HEK293 (cell line): ENCODE measurements around the gene ACSBG1.

Experiments
- CTCF ChIA-PET: fragments of 350-600 bp; formaldehyde crosslinking; extraction: SDS; loops from one replicate; lab custom pipeline; 2021; ENCODE audit warnings: antibody characterized with exemption; lab: Yijun Ruan, JAX
- POLR2A ChIA-PET: fragments of 300-600 bp; formaldehyde crosslinking; extraction: SDS; loops from one replicate; lab custom pipeline; 2020; ENCODE audit warnings: antibody characterized with exemption, inconsistent platforms; lab: Yijun Ruan, JAX
- H3K27ac ChIP-seq: fragments of 200-500 bp; sonication (Bioruptor generic); 2 replicates; pipeline ENCODE4 v1.5.1; 2014; ENCODE audit warnings: low read depth, low read length, control low read depth, inconsistent platforms; ENCODE audit errors: extremely low read depth
- H3K36me3 ChIP-seq, 2 experiments: fragments of 200-500 bp in 1 of 2; sonication (Bioruptor generic) in 1 of 2; 1 replicate in 1 of 2; 2 replicates in 1 of 2; pipeline ENCODE4 v1.5.1; 2014 to 2017; ENCODE audit warnings: inconsistent platforms in 2 of 2, low read length in 2 of 2; ENCODE audit not compliant: control insufficient read depth in 2 of 2, insufficient read depth in 1 of 2
- H3K4me1 ChIP-seq: fragments of 200-500 bp; sonication (Bioruptor generic); 2 replicates; pipeline ENCODE4 v1.5.1; 2014; ENCODE audit warnings: mild to moderate bottlenecking, low read length, inconsistent platforms; ENCODE audit not compliant: control insufficient read depth, insufficient read depth
- H3K4me3 ChIP-seq: 2 replicates; pipeline ENCODE4 v1.5.1; 2011; ENCODE audit warnings: low read depth, mild to moderate bottlenecking, control low read depth, low read length, moderate library complexity
- H3K9me3 ChIP-seq: fragments of 200-500 bp; sonication (Bioruptor generic); 2 replicates; pipeline ENCODE4 v1.5.1; 2014; ENCODE audit warnings: low read depth, low read length, inconsistent platforms; ENCODE audit not compliant: control insufficient read depth, insufficient read depth
- GLIS2 ChIP-seq: fragments of 450-650 bp; formaldehyde crosslinking; IDR thresholded peaks from 2 replicates; pipeline ENCODE4 v1.5.1; 2016; ENCODE audit warnings: missing biosample characterization, missing genetic modification characterization
- KLF16 ChIP-seq: fragments of 450-650 bp; formaldehyde crosslinking; IDR thresholded peaks from 2 replicates; pipeline ENCODE4 v1.5.1; 2017; ENCODE audit warnings: missing biosample characterization, missing genetic modification characterization
- KLF9 ChIP-seq: fragments of 450-650 bp; formaldehyde crosslinking; IDR thresholded peaks from 2 replicates; pipeline ENCODE4 v1.5.1; 2016; ENCODE audit warnings: missing biosample characterization, missing genetic modification characterization, low read depth
- YY2 ChIP-seq: fragments of 450-650 bp; formaldehyde crosslinking; IDR thresholded peaks from 2 replicates; pipeline ENCODE4 v1.5.1; 2016; ENCODE audit warnings: missing biosample characterization, missing genetic modification characterization
- ZFP3 ChIP-seq: fragments of 450-650 bp; formaldehyde crosslinking; IDR thresholded peaks from 2 replicates; pipeline ENCODE4 v1.5.1; 2016; ENCODE audit warnings: low read depth, missing biosample characterization, missing genetic modification characterization
- ZNF121 ChIP-seq: fragments of 450-650 bp; formaldehyde crosslinking; IDR thresholded peaks from 2 replicates; pipeline ENCODE4 v1.5.1; 2016; ENCODE audit warnings: missing biosample characterization, missing genetic modification characterization
- ZNF2 ChIP-seq: fragments of 450-650 bp; formaldehyde crosslinking; IDR thresholded peaks from 2 replicates; pipeline ENCODE4 v1.5.1; 2016; ENCODE audit warnings: missing biosample characterization, missing genetic modification characterization
- ZNF24 ChIP-seq: fragments of 450-650 bp; formaldehyde crosslinking; IDR thresholded peaks from 2 replicates; pipeline ENCODE4 v1.5.1; 2016; ENCODE audit warnings: missing biosample characterization, missing genetic modification characterization
- ZNF624 ChIP-seq: fragments of 450-650 bp; formaldehyde crosslinking; IDR thresholded peaks from 2 replicates; pipeline ENCODE4 v1.5.1; 2017; ENCODE audit warnings: missing biosample characterization, missing genetic modification characterization
- ZNF629 ChIP-seq: fragments of 450-650 bp; formaldehyde crosslinking; IDR thresholded peaks from 2 replicates; pipeline ENCODE4 v1.5.1; 2017; ENCODE audit warnings: missing biosample characterization, missing genetic modification characterization
- ZNF658 ChIP-seq: fragments of 450-650 bp; formaldehyde crosslinking; IDR thresholded peaks from 2 replicates; pipeline ENCODE4; 2016; ENCODE audit warnings: missing biosample characterization, missing genetic modification characterization
- ZNF670 ChIP-seq: fragments of 450-650 bp; formaldehyde crosslinking; IDR thresholded peaks from 2 replicates; pipeline ENCODE4 v1.5.1; 2016; ENCODE audit warnings: missing biosample characterization, missing genetic modification characterization, low read depth
- TF ChIP-seq, protein P1 (sequence below): fragments of 450-650 bp; formaldehyde crosslinking; IDR thresholded peaks from 2 replicates; pipeline ENCODE4 v1.5.1; 2016; ENCODE audit warnings: missing biosample characterization, missing genetic modification characterization
- TF ChIP-seq, protein P2 (sequence below): fragments of 450-650 bp; formaldehyde crosslinking; IDR thresholded peaks from 2 replicates; pipeline ENCODE4 v1.5.1; 2016; ENCODE audit warnings: missing biosample characterization, missing genetic modification characterization
- TF ChIP-seq, protein P3 (sequence below): fragments of 450-650 bp; formaldehyde crosslinking; IDR thresholded peaks from 2 replicates; pipeline ENCODE4 v1.5.1; 2017; ENCODE audit warnings: missing biosample characterization, missing genetic modification characterization
- TF ChIP-seq, protein P4 (sequence below): sonication (generic); formaldehyde crosslinking; IDR thresholded peaks from 2 replicates; pipeline ENCODE4 v1.8.1; 2022; ENCODE audit warnings: mild to moderate bottlenecking, moderate library complexity, missing genetic modification reagents
- TF ChIP-seq, protein P5 (sequence below): fragments of 450-650 bp; formaldehyde crosslinking; IDR thresholded peaks from 2 replicates; pipeline ENCODE4 v1.5.1; 2017; ENCODE audit warnings: missing biosample characterization, missing genetic modification characterization
- TF ChIP-seq, protein P6 (sequence below): fragments of 450-650 bp; formaldehyde crosslinking; IDR thresholded peaks from 2 replicates; pipeline ENCODE4 v1.5.1; 2016; ENCODE audit warnings: missing biosample characterization, missing genetic modification characterization, low read depth

Gene ACSBG1

DNA sequence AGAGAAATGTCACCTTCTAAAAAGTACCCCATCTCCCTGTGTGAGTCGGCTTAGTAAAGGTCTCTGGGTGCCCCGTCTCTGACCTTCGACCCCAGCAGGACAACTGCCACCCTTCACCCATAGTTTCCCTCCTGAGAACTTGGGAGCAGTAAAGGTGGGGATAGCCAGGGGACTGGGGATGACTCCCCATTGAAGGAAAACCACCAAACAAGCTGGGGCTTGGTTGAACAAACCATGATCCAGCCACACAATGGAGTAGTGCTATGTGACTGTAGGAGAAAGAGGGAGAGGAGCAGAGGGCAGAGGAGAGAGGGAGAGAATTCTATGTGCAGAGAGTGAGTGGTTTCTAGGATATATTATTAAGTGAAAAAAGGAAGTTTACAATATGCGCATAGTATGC is 51.5 kb downstream of the ACSBG1 start (continued):
- TF ChIP-seq, protein P1, sequence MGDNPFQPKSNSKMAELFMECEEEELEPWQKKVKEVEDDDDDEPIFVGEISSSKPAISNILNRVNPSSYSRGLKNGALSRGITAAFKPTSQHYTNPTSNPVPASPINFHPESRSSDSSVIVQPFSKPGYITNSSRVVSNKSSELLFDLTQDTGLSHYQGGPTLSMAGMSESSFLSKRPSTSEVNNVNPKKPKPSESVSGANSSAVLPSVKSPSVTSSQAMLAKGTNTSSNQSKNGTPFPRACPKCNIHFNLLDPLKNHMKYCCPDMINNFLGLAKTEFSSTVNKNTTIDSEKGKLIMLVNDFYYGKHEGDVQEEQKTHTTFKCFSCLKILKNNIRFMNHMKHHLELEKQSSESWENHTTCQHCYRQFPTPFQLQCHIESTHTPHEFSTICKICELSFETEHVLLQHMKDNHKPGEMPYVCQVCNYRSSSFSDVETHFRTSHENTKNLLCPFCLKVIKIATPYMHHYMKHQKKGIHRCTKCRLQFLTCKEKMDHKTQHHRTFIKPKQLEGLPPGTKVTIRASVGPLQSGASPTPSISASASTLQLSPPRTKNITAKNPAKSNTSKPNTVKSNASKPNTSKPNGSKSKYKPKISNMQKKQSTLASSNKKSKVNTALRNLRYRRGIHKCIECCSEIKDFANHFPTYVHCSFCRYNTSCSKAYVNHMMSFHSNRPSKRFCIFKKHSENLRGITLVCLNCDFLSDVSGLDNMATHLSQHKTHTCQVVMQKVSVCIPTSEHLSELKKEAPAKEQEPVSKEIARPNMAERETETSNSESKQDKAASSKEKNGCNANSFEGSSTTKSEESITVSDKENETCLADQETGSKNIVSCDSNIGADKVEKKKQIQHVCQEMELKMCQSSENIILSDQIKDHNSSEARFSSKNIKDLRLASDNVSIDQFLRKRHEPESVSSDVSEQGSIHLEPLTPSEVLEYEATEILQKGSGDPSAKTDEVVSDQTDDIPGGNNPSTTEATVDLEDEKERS (tag by site-specific recombination): no peak
- TF ChIP-seq, protein P2, sequence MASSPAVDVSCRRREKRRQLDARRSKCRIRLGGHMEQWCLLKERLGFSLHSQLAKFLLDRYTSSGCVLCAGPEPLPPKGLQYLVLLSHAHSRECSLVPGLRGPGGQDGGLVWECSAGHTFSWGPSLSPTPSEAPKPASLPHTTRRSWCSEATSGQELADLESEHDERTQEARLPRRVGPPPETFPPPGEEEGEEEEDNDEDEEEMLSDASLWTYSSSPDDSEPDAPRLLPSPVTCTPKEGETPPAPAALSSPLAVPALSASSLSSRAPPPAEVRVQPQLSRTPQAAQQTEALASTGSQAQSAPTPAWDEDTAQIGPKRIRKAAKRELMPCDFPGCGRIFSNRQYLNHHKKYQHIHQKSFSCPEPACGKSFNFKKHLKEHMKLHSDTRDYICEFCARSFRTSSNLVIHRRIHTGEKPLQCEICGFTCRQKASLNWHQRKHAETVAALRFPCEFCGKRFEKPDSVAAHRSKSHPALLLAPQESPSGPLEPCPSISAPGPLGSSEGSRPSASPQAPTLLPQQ (tag by site-specific recombination): no peak
- TF ChIP-seq ZNF629 (tag by site-specific recombination) (no peak), ZNF658 (no peak), ZNF2 (tag by site-specific recombination) (no peak), KLF16 (tag by site-specific recombination) (no peak), ZFP3 (no peak), ZNF670 (tag by site-specific recombination) (no peak)
- TF ChIP-seq, protein P3, sequence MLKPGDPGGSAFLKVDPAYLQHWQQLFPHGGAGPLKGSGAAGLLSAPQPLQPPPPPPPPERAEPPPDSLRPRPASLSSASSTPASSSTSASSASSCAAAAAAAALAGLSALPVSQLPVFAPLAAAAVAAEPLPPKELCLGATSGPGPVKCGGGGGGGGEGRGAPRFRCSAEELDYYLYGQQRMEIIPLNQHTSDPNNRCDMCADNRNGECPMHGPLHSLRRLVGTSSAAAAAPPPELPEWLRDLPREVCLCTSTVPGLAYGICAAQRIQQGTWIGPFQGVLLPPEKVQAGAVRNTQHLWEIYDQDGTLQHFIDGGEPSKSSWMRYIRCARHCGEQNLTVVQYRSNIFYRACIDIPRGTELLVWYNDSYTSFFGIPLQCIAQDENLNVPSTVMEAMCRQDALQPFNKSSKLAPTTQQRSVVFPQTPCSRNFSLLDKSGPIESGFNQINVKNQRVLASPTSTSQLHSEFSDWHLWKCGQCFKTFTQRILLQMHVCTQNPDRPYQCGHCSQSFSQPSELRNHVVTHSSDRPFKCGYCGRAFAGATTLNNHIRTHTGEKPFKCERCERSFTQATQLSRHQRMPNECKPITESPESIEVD (tag by site-specific recombination): no peak
- TF ChIP-seq, protein P4, sequence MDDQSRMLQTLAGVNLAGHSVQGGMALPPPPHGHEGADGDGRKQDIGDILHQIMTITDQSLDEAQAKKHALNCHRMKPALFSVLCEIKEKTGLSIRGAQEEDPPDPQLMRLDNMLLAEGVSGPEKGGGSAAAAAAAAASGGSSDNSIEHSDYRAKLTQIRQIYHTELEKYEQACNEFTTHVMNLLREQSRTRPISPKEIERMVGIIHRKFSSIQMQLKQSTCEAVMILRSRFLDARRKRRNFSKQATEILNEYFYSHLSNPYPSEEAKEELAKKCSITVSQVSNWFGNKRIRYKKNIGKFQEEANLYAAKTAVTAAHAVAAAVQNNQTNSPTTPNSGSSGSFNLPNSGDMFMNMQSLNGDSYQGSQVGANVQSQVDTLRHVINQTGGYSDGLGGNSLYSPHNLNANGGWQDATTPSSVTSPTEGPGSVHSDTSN (CRISPR knock-in tag): no peak
- TF ChIP-seq, protein P5, sequence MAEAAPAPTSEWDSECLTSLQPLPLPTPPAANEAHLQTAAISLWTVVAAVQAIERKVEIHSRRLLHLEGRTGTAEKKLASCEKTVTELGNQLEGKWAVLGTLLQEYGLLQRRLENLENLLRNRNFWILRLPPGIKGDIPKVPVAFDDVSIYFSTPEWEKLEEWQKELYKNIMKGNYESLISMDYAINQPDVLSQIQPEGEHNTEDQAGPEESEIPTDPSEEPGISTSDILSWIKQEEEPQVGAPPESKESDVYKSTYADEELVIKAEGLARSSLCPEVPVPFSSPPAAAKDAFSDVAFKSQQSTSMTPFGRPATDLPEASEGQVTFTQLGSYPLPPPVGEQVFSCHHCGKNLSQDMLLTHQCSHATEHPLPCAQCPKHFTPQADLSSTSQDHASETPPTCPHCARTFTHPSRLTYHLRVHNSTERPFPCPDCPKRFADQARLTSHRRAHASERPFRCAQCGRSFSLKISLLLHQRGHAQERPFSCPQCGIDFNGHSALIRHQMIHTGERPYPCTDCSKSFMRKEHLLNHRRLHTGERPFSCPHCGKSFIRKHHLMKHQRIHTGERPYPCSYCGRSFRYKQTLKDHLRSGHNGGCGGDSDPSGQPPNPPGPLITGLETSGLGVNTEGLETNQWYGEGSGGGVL (tag by site-specific recombination): no peak

DNA sequence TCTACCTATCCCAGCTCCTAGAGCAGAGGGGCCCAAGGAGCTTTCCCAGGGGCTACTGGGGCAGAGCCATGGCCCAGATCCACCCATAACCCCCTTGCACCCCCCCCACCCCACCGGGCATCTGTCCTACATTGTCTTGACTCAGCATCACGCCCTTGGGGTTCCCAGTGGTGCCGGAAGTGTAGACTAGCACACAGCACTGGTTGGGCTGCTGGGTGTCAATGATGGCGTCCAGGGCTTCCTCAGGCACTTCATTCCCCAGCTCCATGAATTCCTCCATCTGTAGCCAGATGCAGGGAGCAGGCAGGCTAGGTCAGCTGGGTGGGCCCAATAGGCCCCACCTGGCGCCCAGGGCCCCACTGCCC is 52.0 kb downstream of the ACSBG1 start:
- Histone ChIP-seq H3K4me1 (no peaks in the 10 kb centered on the region), H3K9me3 (no peaks in the 10 kb centered on the region), H3K27ac (no peak overlapping the region), H3K36me3 (no peaks in the 10 kb centered on the region), H3K4me3 (no peak overlapping the region)
- TF ChIP-seq GLIS2 (tag by site-specific recombination) (0 out of 2 replicates have a peak, but pooled peaks have one; percentile 1), ZNF121 (tag by site-specific recombination) (no peak)
- CTCF ChIA-PET: interaction anchor here (0.7 to 3.0 kb wide), 3 partner anchors 13 to 66 kb away, joined by 3 to 17 read pairs (median 4); no protein-coding TSS in a partner anchor
- POLR2A ChIA-PET: no interaction called here

DNA sequence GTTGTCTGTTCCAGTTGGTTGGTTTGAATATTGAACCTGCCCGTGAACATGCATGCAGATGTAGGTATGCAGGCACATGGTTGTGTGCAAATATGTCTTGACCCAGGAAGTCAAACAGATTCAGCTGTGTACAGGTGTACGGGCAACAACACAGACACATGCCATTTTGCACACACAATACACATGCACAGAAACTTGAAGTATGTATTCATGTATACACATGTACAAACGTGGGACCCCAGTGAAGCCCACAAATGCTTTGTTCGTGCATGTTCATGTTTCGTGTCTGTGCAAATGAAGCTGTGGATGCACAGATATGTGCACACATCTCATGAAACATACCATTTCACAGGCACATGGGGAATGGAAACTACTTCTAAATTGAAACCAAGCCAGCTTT is 54.5 kb downstream of the ACSBG1 start:
- Histone ChIP-seq H3K36me3 (no peaks in the 10 kb centered on the region), H3K4me3 (no peak overlapping the region), H3K27ac (no peak overlapping the region), H3K9me3 (no peaks in the 10 kb centered on the region), H3K4me1 (no peaks in the 10 kb centered on the region)
- CTCF ChIA-PET: interaction anchor here (2.2 to 3.0 kb wide), 3 partner anchors 16 to 60 kb away, joined by 7 to 24 read pairs (median 17); no protein-coding TSS in a partner anchor
- POLR2A ChIA-PET: no interaction called here
- no peak for TF ChIP-seq ZNF624 (tag by site-specific recombination)
- no peak for TF ChIP-seq YY2 (tag by site-specific recombination)
- TF ChIP-seq KLF9: no peak
- TF ChIP-seq, protein P1 (tag by site-specific recombination): no peak
- TF ChIP-seq, protein P6, sequence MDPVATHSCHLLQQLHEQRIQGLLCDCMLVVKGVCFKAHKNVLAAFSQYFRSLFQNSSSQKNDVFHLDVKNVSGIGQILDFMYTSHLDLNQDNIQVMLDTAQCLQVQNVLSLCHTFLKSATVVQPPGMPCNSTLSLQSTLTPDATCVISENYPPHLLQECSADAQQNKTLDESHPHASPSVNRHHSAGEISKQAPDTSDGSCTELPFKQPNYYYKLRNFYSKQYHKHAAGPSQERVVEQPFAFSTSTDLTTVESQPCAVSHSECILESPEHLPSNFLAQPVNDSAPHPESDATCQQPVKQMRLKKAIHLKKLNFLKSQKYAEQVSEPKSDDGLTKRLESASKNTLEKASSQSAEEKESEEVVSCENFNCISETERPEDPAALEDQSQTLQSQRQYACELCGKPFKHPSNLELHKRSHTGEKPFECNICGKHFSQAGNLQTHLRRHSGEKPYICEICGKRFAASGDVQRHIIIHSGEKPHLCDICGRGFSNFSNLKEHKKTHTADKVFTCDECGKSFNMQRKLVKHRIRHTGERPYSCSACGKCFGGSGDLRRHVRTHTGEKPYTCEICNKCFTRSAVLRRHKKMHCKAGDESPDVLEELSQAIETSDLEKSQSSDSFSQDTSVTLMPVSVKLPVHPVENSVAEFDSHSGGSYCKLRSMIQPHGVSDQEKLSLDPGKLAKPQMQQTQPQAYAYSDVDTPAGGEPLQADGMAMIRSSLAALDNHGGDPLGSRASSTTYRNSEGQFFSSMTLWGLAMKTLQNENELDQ (tag by site-specific recombination): no peak
- no peak for TF ChIP-seq ZNF24 (tag by site-specific recombination)
